Upper lobe of right lung (tissue), 1 donor: Measurements from ENCODE around the gene SOSTDC1. TPM values are rescaled to one million over a fixed set of nuclear protein-coding genes. Genes with fewer than 3 reads are reported as not detected.

Source experiments
- ATAC-seq: fragments of 200-7000 bp; cut with Tn5 transposase; one replicate; pipeline ENCODE4 v1.9.1; 2020; ENCODE audit warnings: mild to moderate bottlenecking, moderate library complexity
- DNase-seq: peaks from one replicate; pipeline ENCODE4 v3.0.0-alpha.2; 2020
- H3K27ac ChIP-seq: fragments of 200-600 bp; one replicate; pipeline ENCODE4 v1.8.0; 2022
- H3K27me3 ChIP-seq: fragments of 200-600 bp; one replicate; pipeline ENCODE4 v1.8.0; 2022; ENCODE audit warnings: mild to moderate bottlenecking
- H3K36me3 ChIP-seq: fragments of 200-600 bp; one replicate; pipeline ENCODE4 v1.8.0; 2022
- H3K4me1 ChIP-seq: fragments of 200-600 bp; one replicate; pipeline ENCODE4 v1.8.0; 2022
- H3K4me3 ChIP-seq: fragments of 200-600 bp; one replicate; pipeline ENCODE4 v1.8.0; 2022; ENCODE audit warnings: mild to moderate bottlenecking
- H3K9me3 ChIP-seq: fragments of 200-600 bp; one replicate; pipeline ENCODE4 v1.8.0; 2022
- CTCF ChIP-seq: fragments of 200-600 bp; IDR thresholded peaks from one replicate; pipeline ENCODE4 v1.8.0; 2022; ENCODE audit warnings: antibody characterized with exemption
- intact Hi-C: fragments of 100-400 bp; cut with DNase I; formaldehyde crosslinking; loops from one replicate; pipeline ENCODE4 v1.11.0; 2022
- long read RNA-seq: library from polyadenylated mRNA; unstranded; transcript quantifications from one replicate; pipeline ENCODE4 v2.0.0, GENCODE V29; 2021
- total RNA-seq: library from RNA; stranded (reverse); fragmentation: NEBNext Ultra II Directional; extraction: Animal tissue kit (Norgen Biotek cat#: 25700); gene quantifications from one replicate; pipeline ENCODE4 v1.2.1, GENCODE V29; 2021
- donor health status: DM: no; HTN: yes; CAD: no; lungs with severe emphysema.

The SOSTDC1 gene
- 3.7 TPM for total RNA-seq
- long read RNA-seq, partial matches to known transcripts: 0 of 2 reads
- long read RNA-seq, other reads (novel, unspliced or antisense): 0 of 2 reads

- Histone ChIP-seq H3K36me3 (no peaks in the 10 kb centered on the region), H3K27ac (no peak within 1 kb of the TSS), H3K9me3 (no peaks in the 10 kb centered on the region), H3K4me3 (no peak within 1 kb of the TSS), H3K4me1 (no peaks in the 10 kb centered on the region), H3K27me3 (peaks cover 8% of the 10 kb centered on the region)
- DNase-seq (no peak), ATAC-seq (no peak)
- intact Hi-C loops: no loop called here
- TF ChIP-seq CTCF: no peak
These were observed at the start of gene SOSTDC1 for GRCh38 chr7:16465469-16466361. TSS of gene SOSTDC1 (minus strand) at chr7:16465738. CDS start at chr7:16465668, 70 bp downstream.

- Histone ChIP-seq H3K4me1 (no peaks in the 10 kb centered on the region), H3K27ac (no peak overlapping the region), H3K36me3 (no peaks in the 10 kb centered on the region), H3K27me3 (no peaks in the 10 kb centered on the region), H3K9me3 (no peaks in the 10 kb centered on the region), H3K4me3 (no peak overlapping the region)
- TF ChIP-seq CTCF: no peak
- DNase-seq: no peak
- intact Hi-C loops: no loop called here
- no peak for ATAC-seq
These were observed 49.2 kb upstream of the SOSTDC1 start for GRCh38 chr7:16514729-16515128.

GRCh38 chr7:16514271-16514670 is 48.7 kb upstream of the SOSTDC1 start:
- ATAC-seq (no peak), DNase-seq (no peak)
- Histone ChIP-seq H3K4me3 (no peak overlapping the region), H3K36me3 (no peaks in the 10 kb centered on the region), H3K27me3 (no peaks in the 10 kb centered on the region), H3K4me1 (no peaks in the 10 kb centered on the region), H3K9me3 (no peaks in the 10 kb centered on the region), H3K27ac (no peak overlapping the region)
- intact Hi-C loops: no loop called here
- TF ChIP-seq CTCF: no peak

GRCh38 chr7:16512097-16512496 is 46.6 kb upstream of the SOSTDC1 start:
- no peak overlapping the region for H3K4me3 ChIP-seq
- no peak for DNase-seq
- H3K27ac ChIP-seq: no peak overlapping the region
- H3K4me1 ChIP-seq: no peaks in the 10 kb centered on the region
- H3K36me3 ChIP-seq: no peaks in the 10 kb centered on the region
- no peaks in the 10 kb centered on the region for H3K9me3 ChIP-seq
- no peaks in the 10 kb centered on the region for H3K27me3 ChIP-seq
- TF ChIP-seq CTCF: no peak
- intact Hi-C loops: no loop called here
- no peak for ATAC-seq

GRCh38 chr7:16511314-16511713 is 45.8 kb upstream of the SOSTDC1 start:
- Histone ChIP-seq H3K27me3 (no peaks in the 10 kb centered on the region), H3K9me3 (no peaks in the 10 kb centered on the region), H3K36me3 (no peaks in the 10 kb centered on the region), H3K4me3 (no peak overlapping the region), H3K27ac (no peak overlapping the region), H3K4me1 (no peaks in the 10 kb centered on the region)
- no peak for ATAC-seq
- intact Hi-C loops: no loop called here
- TF ChIP-seq CTCF: no peak
- no peak for DNase-seq
